Neural progenitor cell (in vitro differentiated cells): ENCODE results near the gene MROH2A. TPM values are rescaled to one million over a fixed set of nuclear protein-coding genes. Genes with fewer than 3 reads are reported as not detected.

Experiments used
- DNase-seq: peaks from one replicate; pipeline ENCODE4 v3.0.0-alpha.2; 2016; ENCODE audit warnings: low spot score
- H2AFZ ChIP-seq: fragments of 200-600 bp; sonication (generic); replicated peaks from 2 replicates; pipeline ENCODE4 v1.6.1; 2016; ENCODE audit warnings: antibody characterized with exemption
- H3F3A ChIP-seq: fragments of 200-600 bp; sonication (generic); 2 replicates; pipeline ENCODE4 v1.6.1; 2016; ENCODE audit warnings: antibody characterized with exemption, low read depth
- H3K27ac ChIP-seq: fragments of 200-600 bp; sonication (generic); 2 replicates; pipeline ENCODE4 v1.5.1; 2016; ENCODE audit warnings: mild to moderate bottlenecking
- H3K27me3 ChIP-seq: fragments of 200-600 bp; sonication (generic); 2 replicates; pipeline ENCODE4 v1.6.1; 2016; ENCODE audit warnings: mild to moderate bottlenecking, moderate library complexity
- H3K36me3 ChIP-seq: fragments of 200-600 bp; sonication (generic); 2 replicates; pipeline ENCODE4 v1.5.1; 2016
- H3K4me1 ChIP-seq: fragments of 200-600 bp; sonication (generic); 2 replicates; pipeline ENCODE4 v1.6.1; 2016; ENCODE audit warnings: mixed run types
- H3K4me2 ChIP-seq: fragments of 200-600 bp; sonication (generic); 2 replicates; pipeline ENCODE4 v1.6.1; 2016
- H3K4me3 ChIP-seq: fragments of 200-600 bp; sonication (generic); 2 replicates; pipeline ENCODE4 v1.5.1; 2016
- H3K79me2 ChIP-seq: fragments of 200-600 bp; sonication (generic); 2 replicates; pipeline ENCODE4 v1.6.1; 2016; ENCODE audit warnings: low read depth
- H3K9ac ChIP-seq: fragments of 200-600 bp; sonication (generic); 2 replicates; pipeline ENCODE4 v1.6.1; 2016
- H3K9me3 ChIP-seq: fragments of 200-600 bp; sonication (generic); 2 replicates; pipeline ENCODE4 v1.5.1; 2016; ENCODE audit warnings: low read depth
- H4K20me1 ChIP-seq: fragments of 200-600 bp; sonication (generic); 2 replicates; pipeline ENCODE4 v1.6.1; 2016; ENCODE audit warnings: low read depth
- H3K27ac Mint-ChIP-seq: 3 replicates; pipeline ENCODE4 v1.8.0; 2021; ENCODE audit warnings: mixed read lengths
- H3K27me3 Mint-ChIP-seq: 2 replicates; pipeline ENCODE4 v1.8.0; 2022; ENCODE audit warnings: low read depth, mild to moderate bottlenecking, inconsistent platforms, moderate library complexity, mixed read lengths; ENCODE audit not compliant: insufficient read depth
- H3K36me3 Mint-ChIP-seq: 3 replicates; pipeline ENCODE4 v1.8.0; 2021; ENCODE audit warnings: mixed read lengths
- H3K4me1 Mint-ChIP-seq: 3 replicates; pipeline ENCODE4 v1.8.0; 2021; ENCODE audit warnings: mixed read lengths
- H3K4me3 Mint-ChIP-seq: 3 replicates; pipeline ENCODE4 v1.8.0; 2021; ENCODE audit warnings: mild to moderate bottlenecking, moderate library complexity, mixed read lengths
- H3K9me3 Mint-ChIP-seq: 3 replicates; pipeline ENCODE4 v1.8.0; 2020; ENCODE audit warnings: mixed read lengths
- EZH2 ChIP-seq: fragments of 200-600 bp; sonication (generic); IDR thresholded peaks from 2 replicates; pipeline ENCODE4 v1.6.1; 2017; ENCODE audit warnings: antibody characterized with exemption, mild to moderate bottlenecking, moderate library complexity
- EZH2phosphoT487 ChIP-seq: fragments of 200-600 bp; sonication (generic); IDR thresholded peaks from 2 replicates; pipeline ENCODE4 v1.6.1; 2017; ENCODE audit warnings: antibody characterized with exemption
- total RNA-seq: library from RNA; depleted of rRNA; stranded (reverse); fragments of >200 nt; gene quantifications from 2 replicates; pipeline ENCODE4 v1.2.3, GENCODE V29; 2015; ENCODE audit warnings: low replicate concordance
- TF ChIP-seq, protein P1 (sequence below): fragments of 200-600 bp; sonication (generic); IDR thresholded peaks from 2 replicates; pipeline ENCODE4 v1.5.1; 2017; ENCODE audit warnings: antibody characterized with exemption, mild to moderate bottlenecking

The MROH2A gene
- total RNA-seq, 1 donor from 2014 or later, result not detected

DNA sequence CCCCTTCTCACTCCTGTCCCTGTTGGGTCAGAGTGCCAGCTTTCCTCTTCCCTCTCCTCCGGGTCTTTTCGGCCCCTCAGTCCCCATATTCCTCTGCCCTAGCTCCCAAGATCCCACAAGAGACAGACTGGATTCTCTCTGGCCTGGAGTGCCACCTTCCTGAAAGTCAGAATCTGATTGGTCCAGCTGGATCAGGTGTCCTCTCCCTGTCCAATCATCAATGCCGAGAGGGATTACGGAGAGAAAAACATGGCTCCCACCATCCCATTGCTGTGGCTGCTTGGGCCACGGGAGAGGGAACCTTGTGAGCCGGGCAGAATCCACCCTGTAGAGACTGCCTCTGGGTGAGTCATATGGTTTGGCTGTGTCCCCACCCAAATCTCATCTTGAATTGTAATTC, 2.7 kb upstream of the MROH2A start:
- H3F3A ChIP-seq, result no peaks in the 10 kb centered on the region
- no peak overlapping the region for H3K27ac ChIP-seq
- H3K36me3 Mint-ChIP-seq, result peaks cover 3% of the 10 kb centered on the region
- TF ChIP-seq, protein P1, sequence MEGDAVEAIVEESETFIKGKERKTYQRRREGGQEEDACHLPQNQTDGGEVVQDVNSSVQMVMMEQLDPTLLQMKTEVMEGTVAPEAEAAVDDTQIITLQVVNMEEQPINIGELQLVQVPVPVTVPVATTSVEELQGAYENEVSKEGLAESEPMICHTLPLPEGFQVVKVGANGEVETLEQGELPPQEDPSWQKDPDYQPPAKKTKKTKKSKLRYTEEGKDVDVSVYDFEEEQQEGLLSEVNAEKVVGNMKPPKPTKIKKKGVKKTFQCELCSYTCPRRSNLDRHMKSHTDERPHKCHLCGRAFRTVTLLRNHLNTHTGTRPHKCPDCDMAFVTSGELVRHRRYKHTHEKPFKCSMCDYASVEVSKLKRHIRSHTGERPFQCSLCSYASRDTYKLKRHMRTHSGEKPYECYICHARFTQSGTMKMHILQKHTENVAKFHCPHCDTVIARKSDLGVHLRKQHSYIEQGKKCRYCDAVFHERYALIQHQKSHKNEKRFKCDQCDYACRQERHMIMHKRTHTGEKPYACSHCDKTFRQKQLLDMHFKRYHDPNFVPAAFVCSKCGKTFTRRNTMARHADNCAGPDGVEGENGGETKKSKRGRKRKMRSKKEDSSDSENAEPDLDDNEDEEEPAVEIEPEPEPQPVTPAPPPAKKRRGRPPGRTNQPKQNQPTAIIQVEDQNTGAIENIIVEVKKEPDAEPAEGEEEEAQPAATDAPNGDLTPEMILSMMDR, result no peak
- TF ChIP-seq EZH2phosphoT487, result no peak
- TF ChIP-seq EZH2, result no peak
- H3K4me3 ChIP-seq, result no peak overlapping the region
- no peaks in the 10 kb centered on the region for H3K36me3 ChIP-seq
- no peaks in the 10 kb centered on the region for H3K4me1 ChIP-seq
- H3K9me3 ChIP-seq, result no peaks in the 10 kb centered on the region
- no peak overlapping the region for H3K4me3 Mint-ChIP-seq
- H4K20me1 ChIP-seq, result no peaks in the 10 kb centered on the region
- H3K4me1 Mint-ChIP-seq, result no peaks in the 10 kb centered on the region
- no peak overlapping the region for H3K4me2 ChIP-seq
- H3K27me3 Mint-ChIP-seq, result peaks cover 9% of the 10 kb centered on the region
- no peak for DNase-seq
- no peak overlapping the region for H3K9ac ChIP-seq
- H3K27ac Mint-ChIP-seq, result no peak overlapping the region
- H3K27me3 ChIP-seq, result no peaks in the 10 kb centered on the region
- no peaks in the 10 kb centered on the region for H3K79me2 ChIP-seq
- H3K9me3 Mint-ChIP-seq, result peaks cover 23% of the 10 kb centered on the region
- no peak overlapping the region for H2AFZ ChIP-seq

DNA sequence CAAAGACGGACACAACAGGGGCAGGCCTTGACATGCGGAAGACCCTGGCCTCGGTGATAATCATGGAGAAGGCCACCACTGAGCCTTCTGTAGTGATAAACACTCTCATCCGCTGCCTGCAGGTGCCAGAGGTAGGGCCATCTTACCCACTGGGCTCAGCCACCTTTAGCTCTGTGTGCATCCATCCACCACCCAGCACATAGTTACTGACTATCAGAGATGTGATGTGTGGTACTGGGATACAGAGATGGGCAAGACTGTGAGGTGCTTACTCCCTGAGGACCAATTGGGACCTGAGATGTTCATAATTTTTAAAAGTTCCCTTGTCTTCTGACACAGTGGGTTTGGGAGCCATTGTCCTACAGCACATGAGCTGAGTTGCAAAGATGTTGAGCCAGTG, 1.6 kb downstream of the MROH2A start:
- H3K9me3 Mint-ChIP-seq, result peaks cover 16% of the 10 kb centered on the region
- H2AFZ ChIP-seq, result no peak overlapping the region
- no peak overlapping the region for H3K9ac ChIP-seq
- DNase-seq, result no peak
- TF ChIP-seq, protein P1, result no peak
- no peak for TF ChIP-seq EZH2phosphoT487
- no peak for TF ChIP-seq EZH2
- peaks cover 2% of the 10 kb centered on the region for H3K36me3 Mint-ChIP-seq
- no peak overlapping the region for H3K4me2 ChIP-seq
- peaks cover 6% of the 10 kb centered on the region for H3K27me3 Mint-ChIP-seq
- H3K79me2 ChIP-seq, result no peaks in the 10 kb centered on the region
- no peak overlapping the region for H3K4me3 Mint-ChIP-seq
- no peaks in the 10 kb centered on the region for H4K20me1 ChIP-seq
- no peaks in the 10 kb centered on the region for H3K27me3 ChIP-seq
- no peak overlapping the region for H3K27ac Mint-ChIP-seq
- no peaks in the 10 kb centered on the region for H3F3A ChIP-seq
- no peak overlapping the region for H3K27ac ChIP-seq
- H3K36me3 ChIP-seq, result no peaks in the 10 kb centered on the region
- no peak overlapping the region for H3K4me3 ChIP-seq
- no peaks in the 10 kb centered on the region for H3K4me1 ChIP-seq
- H3K4me1 Mint-ChIP-seq, result no peaks in the 10 kb centered on the region
- H3K9me3 ChIP-seq, result no peaks in the 10 kb centered on the region

DNA sequence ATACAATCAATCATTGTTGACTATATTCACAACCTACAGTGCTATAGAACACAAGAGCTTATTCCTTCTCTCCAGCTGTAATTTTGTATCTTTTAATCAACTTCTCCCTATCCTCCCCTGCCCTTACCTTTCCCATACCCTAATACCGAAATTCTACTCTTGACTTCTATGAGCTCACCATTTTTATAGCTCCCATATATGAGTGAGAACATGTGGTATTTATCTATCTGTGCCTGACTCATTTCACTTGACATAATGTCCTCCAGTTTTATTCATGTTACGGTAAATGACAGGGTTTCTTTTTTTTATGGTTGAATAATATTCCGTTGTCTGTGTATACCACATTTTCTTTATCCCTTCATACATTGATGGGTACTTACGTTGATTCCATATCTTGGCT, 2.6 kb downstream of the MROH2A start:
- H3K4me3 Mint-ChIP-seq, result no peak overlapping the region
- no peak overlapping the region for H2AFZ ChIP-seq
- no peaks in the 10 kb centered on the region for H3K9me3 ChIP-seq
- peaks cover 2% of the 10 kb centered on the region for H3K27me3 Mint-ChIP-seq
- TF ChIP-seq EZH2phosphoT487, result no peak
- TF ChIP-seq EZH2, result no peak
- TF ChIP-seq, protein P1, result no peak
- H3K4me1 Mint-ChIP-seq, result no peaks in the 10 kb centered on the region
- no peaks in the 10 kb centered on the region for H4K20me1 ChIP-seq
- H3K9me3 Mint-ChIP-seq, result peaks cover 16% of the 10 kb centered on the region
- no peaks in the 10 kb centered on the region for H3K4me1 ChIP-seq
- no peak overlapping the region for H3K4me2 ChIP-seq
- H3F3A ChIP-seq, result no peaks in the 10 kb centered on the region
- DNase-seq, result no peak
- H3K36me3 Mint-ChIP-seq, result peaks cover 2% of the 10 kb centered on the region
- H3K79me2 ChIP-seq, result no peaks in the 10 kb centered on the region
- no peaks in the 10 kb centered on the region for H3K27me3 ChIP-seq
- no peak overlapping the region for H3K27ac Mint-ChIP-seq
- no peak overlapping the region for H3K27ac ChIP-seq
- no peaks in the 10 kb centered on the region for H3K36me3 ChIP-seq
- H3K9ac ChIP-seq, result no peak overlapping the region
- H3K4me3 ChIP-seq, result no peak overlapping the region

DNA sequence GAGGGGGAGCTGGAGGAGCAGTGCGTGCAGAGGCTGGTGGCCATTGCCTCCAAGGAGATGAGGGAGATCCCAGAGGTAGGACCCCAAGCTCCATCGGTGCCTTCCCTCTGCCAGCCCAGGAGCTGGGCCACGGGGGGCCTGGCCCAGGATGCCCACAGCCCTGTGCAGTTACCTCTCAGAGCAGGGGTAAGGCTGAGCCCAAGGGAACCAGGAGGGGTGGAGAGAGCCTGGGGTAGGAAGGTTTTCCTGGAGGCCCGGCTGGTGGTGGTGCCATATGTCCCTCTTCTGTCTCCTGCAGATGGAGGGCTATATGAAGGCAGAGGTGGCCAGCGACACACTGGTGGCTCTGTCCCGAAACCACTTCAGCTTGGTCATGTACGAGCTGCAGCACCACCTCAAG, 11.4 kb downstream of the MROH2A start:
- Histone ChIP-seq H3K79me2 (no peaks in the 10 kb centered on the region), H3K9ac (no peak overlapping the region), H3K27ac (no peak overlapping the region), H3K9me3 (no peaks in the 10 kb centered on the region), H3K4me1 (no peaks in the 10 kb centered on the region), H4K20me1 (no peaks in the 10 kb centered on the region), H3K36me3 (no peaks in the 10 kb centered on the region), H3F3A (peaks cover 3% of the 10 kb centered on the region), H3K27me3 (no peaks in the 10 kb centered on the region), H2AFZ (no peak overlapping the region), H3K4me2 (no peak overlapping the region), H3K4me3 (no peak overlapping the region)
- H3K4me1 Mint-ChIP-seq, result peaks cover 2% of the 10 kb centered on the region
- peaks cover 8% of the 10 kb centered on the region for H3K27me3 Mint-ChIP-seq
- H3K9me3 Mint-ChIP-seq, result peaks cover 6% of the 10 kb centered on the region
- no peak overlapping the region for H3K27ac Mint-ChIP-seq
- TF ChIP-seq, protein P1, result no peak
- no peak for TF ChIP-seq EZH2phosphoT487
- no peak for TF ChIP-seq EZH2
- H3K36me3 Mint-ChIP-seq, result no peaks in the 10 kb centered on the region
- no peak overlapping the region for H3K4me3 Mint-ChIP-seq
- DNase-seq, result no peak
